Measurements from ENCODE around the gene MAP2K3. TPM values are rescaled to one million over a fixed set of nuclear protein-coding genes. Genes with fewer than 3 reads are reported as not detected.

The MAP2K3 gene
- total and polyA plus RNA-seq, 2 donors (not counting 3 experiments of a cell fraction or from before 2014, with no cell fraction given) = 15.3 to 36.3 TPM

- Histone ChIP-seq H3K9me3 (replicated peaks; ENCODE audit: control insufficient read depth, insufficient read depth, low read length) (no peaks in the 10 kb centered on the region), H3K9ac (replicated peaks; ENCODE audit: extremely low read depth, insufficient read depth, low read length) (peak within 1 kb of the TSS; percentile 39), H3K9me1 (replicated peaks; ENCODE audit: control insufficient read depth, extremely low read depth, insufficient read depth, low read length) (no peaks in the 10 kb centered on the region), H2AFZ (ENCODE audit: low read depth, low read length) (peak within 1 kb of the TSS; percentile 95), H3K27me3 (ENCODE audit: control insufficient read depth in 2 of 2, insufficient read depth in 2 of 2, low read length in 2 of 2) (no peaks in the 10 kb centered on the region), H3K4me2 (ENCODE audit: insufficient read depth, low read length) (peak within 1 kb of the TSS; percentile 76), H4K20me1 (replicated peaks; ENCODE audit: control insufficient read depth, extremely low read depth, insufficient read depth, low read length) (no peaks in the 10 kb centered on the region), H3K27ac (ENCODE audit: insufficient read depth, low read depth, low read length) (no peak within 1 kb of the TSS), H3K4me3 (replicated peaks in 1 of 3; ENCODE audit: insufficient read depth in 1 of 3, low read depth in 1 of 3, low read length in 3 of 3) (peak within 1 kb of the TSS; percentile 14 to 61 (median 40)), H3K79me2 (ENCODE audit: control insufficient read depth, insufficient read depth, low read length) (no peaks in the 10 kb centered on the region), H3K4me1 (ENCODE audit: control insufficient read depth, extremely low read depth, insufficient read depth, low read length) (peaks cover 8% of the 10 kb centered on the region), H3K36me3 (ENCODE audit: control insufficient read depth in 2 of 2, extremely low read depth in 1 of 2, insufficient read depth in 2 of 2, low read length in 2 of 2) (no peaks in the 10 kb centered on the region)
- FAIRE-seq = peak; percentile 80
- intact Hi-C loops (cut with micrococcal nuclease) = loop anchor here (1.0 kb wide), 3 partner anchors 35 to 210 kb away; partner anchors contain the start of genes TMEM11 and USP22
- dilution Hi-C loops (cut with MboI; ENCODE audit: extremely low pct_ligation_motif_present, low sequenced_read_pairs) = no loop called here
- CTCF ChIA-PET = interaction anchor here (0.6 to 2.1 kb wide), 4 partner anchors 27 to 260 kb away, joined by 3 to 11 read pairs (median 4); no protein-coding TSS in a partner anchor
- TF ChIP-seq GATA2 (IDR thresholded peaks at IDR 0.05; ENCODE audit: insufficient read depth, insufficient read length, low read depth, low read length) (no peak), POLR2A (IDR thresholded peaks at IDR 0.05; ENCODE audit: low read depth, low read length) (no peak), EZH2 (IDR thresholded peaks at IDR 0.05; ENCODE audit: borderline replicate concordance, low read depth, low read length, severe bottlenecking) (peak; percentile 14), FOS (IDR thresholded peaks at IDR 0.05; ENCODE audit: borderline replicate concordance, insufficient read depth, low read length) (no peak), MAX (IDR thresholded peaks at IDR 0.05; ENCODE audit: insufficient read depth, insufficient read length) (peak; percentile 87)
- peak; percentile 80 for DNase-seq (ENCODE audit: low read depth, low spot score)
- no TSS peak for BruUV-seq (replicated peaks)
- POLR2A ChIA-PET = no interaction called here
Observed at GRCh38 chr17:21252796-21253645, 31.5 kb upstream of the MAP2K3 start, which contains the start of gene NATD1. Gene NATD1 (minus strand): TSS chr17:21253410. CDS start chr17:21253264, 146 bp downstream.

Data from endothelial cell of umbilical vein (primary cell).